Measurements from ENCODE around the gene DOC2B. TPM values are rescaled to one million over a fixed set of nuclear protein-coding genes. Genes with fewer than 3 reads are reported as not detected.
"Not testable (repeated sequence)": the region's sequence is repeated elsewhere in the genome, so short reads cannot be mapped to it uniquely, and the experiment has no call there.

Gene DOC2B
- polyA plus RNA-seq, 4 donors: 61.7 to 79.6 (median 73.0) TPM

- no peak for DNase-seq (ENCODE audit: low read depth in 4 of 4, low spot score in 3 of 4)
Measured at GRCh38 chr17:193426-193810, 12.0 kb upstream of the DOC2B start.

DNA sequence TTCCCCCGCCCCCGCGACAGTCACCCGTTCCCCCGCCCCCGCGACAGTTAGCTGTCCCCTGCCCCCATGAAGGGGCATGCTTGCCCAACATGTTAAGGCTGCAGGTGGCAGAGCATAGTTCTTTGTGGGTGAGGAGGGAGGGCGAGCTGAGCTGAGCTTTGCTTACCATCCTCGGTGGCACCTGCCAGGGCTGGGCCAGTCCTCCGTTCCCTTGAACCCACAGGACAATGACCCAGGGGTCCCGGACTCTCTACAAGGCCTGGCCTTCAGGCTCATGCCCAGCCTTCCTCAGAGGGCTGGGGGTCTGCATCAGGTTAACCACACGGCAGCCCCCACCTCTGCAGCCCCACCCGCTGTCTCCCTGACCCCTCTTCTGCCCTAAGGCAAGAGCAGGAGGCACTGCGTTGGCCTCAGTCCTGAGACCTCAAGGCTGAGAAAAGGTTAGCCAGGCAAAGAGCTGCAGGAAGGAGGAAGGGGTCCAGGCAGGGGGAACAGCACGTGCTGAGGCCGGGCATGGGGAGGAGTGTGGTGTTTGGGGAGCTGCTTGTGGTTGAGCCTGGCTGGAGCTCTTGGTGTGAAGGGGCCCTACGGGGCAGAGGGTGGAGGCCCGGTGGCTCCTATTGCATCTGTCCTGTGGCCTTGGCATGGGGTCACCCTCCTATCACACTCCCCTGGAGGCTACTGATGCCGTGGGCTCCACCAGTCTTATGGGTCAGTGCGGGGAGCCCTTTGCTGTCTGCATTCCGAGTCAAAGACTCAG, 11.4 kb upstream of the DOC2B start:
- no peak for DNase-seq (ENCODE audit: low read depth in 4 of 4, low spot score in 3 of 4)

GRCh38 chr17:189444-189843, 8.0 kb upstream of the DOC2B start:
- DNase-seq (ENCODE audit: low read depth in 4 of 4, low spot score in 3 of 4): no peak

DNA sequence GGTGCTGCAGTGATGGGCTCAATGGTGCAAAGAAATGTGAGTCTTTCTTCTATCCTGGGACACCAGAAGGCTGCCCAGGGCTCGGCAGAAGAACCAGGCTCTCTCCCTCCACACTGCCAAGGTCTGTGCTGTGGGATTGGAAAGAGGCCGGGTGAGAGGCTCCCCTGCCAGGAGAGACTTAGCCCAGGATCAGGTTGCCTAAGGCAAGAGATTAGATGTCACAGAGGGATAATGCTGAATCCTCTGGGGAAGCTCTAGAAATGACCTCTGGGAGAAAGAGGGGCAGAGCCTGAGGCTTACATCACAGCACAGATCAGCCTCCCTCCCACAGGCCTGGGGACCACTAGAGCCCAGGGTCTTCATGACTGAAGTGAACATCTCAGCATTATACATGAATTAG, 5.7 kb upstream of the DOC2B start:
- no peak for DNase-seq (ENCODE audit: low read depth in 4 of 4, low spot score in 3 of 4)

- DNase-seq (ENCODE audit: low read depth in 4 of 4, low spot score in 3 of 4): no peak
Measured at GRCh38 chr17:185445-186138, 4.1 kb upstream of the DOC2B start.

GRCh38 chr17:183021-183420, 1.6 kb upstream of the DOC2B start:
- no peak for DNase-seq (ENCODE audit: low read depth in 4 of 4, low spot score in 3 of 4)

- no peak for DNase-seq (ENCODE audit: low read depth in 4 of 4, low spot score in 3 of 4)
Measured at GRCh38 chr17:182050-182751, 751 bp upstream of the DOC2B start.

- no peak for DNase-seq (ENCODE audit: low read depth in 4 of 4, low spot score in 3 of 4)
Measured at GRCh38 chr17:180381-181244, 837 bp downstream of the DOC2B start.

DNA sequence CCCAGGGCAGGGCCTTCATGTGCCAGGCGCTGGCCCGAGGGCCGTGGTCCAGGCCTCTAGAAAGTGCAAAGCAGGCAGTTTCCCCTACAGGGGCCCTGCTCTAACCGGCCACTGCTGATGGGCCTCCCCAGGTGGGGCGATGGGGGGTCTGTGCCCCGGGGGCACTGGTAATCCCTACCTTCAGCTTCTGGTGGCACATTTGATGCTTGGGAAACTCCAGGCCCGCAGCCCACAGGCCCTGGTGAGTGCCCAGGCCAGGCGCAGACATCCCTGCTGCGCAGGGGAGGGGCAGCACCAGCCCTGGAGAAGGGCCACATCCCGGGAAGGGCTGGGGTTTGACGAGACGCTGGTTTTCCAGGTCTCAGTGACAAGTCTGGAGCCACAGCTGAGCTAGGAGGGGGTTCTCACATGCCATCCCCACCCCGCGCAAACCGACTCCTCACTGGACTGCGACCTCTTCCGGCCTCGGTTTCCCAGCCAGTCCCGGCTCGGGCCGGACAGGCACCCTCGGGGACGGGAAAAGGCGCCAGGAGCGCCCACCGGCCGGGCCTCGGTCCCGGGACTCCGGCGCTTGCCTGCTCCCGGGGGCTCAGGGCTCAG, 1.6 kb downstream of the DOC2B start:
- no peak for DNase-seq (ENCODE audit: low read depth in 4 of 4, low spot score in 3 of 4)

- DNase-seq (ENCODE audit: low read depth in 4 of 4, low spot score in 3 of 4): no peak
Measured at GRCh38 chr17:179066-179432, 2.4 kb downstream of the DOC2B start.

DNA sequence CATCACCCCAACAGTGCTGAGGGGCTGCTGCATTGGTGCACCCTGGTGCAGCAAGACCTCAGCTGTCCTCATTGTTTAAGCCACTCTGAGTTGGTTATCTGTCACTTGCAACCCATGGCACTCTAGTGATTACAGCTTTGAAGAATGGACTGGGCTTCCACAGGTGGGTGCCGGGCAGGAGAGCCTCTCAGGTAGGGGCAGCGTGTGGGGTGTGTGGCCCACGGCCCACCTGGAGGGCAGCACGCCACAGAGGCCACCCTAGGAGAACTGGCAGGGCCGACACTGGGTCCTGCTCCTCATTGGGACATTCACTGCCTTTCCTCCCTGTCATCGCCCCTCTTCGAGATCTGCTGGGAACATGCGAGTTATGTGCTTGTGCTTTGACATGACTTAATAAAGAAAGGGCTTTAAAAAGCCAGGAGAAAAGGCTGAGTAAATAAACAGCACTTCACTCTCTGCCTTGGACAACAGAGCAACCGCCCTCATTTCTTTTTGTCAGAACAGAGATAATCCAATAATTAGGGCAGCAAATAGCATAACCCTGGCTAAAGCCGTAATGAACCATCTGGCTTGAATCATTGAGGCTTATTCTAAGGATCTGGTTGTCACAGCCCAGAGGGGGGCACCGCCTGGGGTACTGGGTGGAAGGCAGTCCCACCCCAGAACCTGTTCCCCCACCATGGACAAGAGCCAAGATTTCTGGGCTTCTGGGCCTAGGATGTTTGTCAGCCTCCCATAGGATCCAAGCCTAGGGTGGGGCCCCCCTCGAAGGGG, 3.0 kb downstream of the DOC2B start:
- no peak for DNase-seq (ENCODE audit: low read depth in 4 of 4, low spot score in 3 of 4)

DNA sequence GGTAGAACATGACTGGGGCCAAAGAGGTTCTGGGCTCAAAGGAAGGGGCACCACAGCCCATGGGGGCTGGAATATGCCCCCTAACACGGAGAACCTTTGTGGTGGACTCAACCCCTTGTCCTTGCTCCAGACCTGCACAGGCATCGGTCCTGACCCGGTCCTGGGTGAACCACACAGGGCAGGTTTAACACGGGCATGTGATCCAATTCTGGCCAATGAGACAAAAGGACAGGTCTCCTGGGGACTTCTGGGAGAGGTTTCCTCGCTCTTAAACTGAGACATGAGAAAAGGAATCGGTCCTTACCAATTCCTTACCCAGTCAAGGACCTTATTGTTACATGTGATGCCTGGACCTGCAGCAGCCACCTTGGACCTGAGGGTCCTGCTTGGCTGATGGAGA, 3.7 kb downstream of the DOC2B start:
- no peak for DNase-seq (ENCODE audit: low read depth in 4 of 4, low spot score in 3 of 4)

- DNase-seq (ENCODE audit: low read depth in 4 of 4, low spot score in 3 of 4): no peak
Measured at GRCh38 chr17:177155-177554, 4.3 kb downstream of the DOC2B start.

DNA sequence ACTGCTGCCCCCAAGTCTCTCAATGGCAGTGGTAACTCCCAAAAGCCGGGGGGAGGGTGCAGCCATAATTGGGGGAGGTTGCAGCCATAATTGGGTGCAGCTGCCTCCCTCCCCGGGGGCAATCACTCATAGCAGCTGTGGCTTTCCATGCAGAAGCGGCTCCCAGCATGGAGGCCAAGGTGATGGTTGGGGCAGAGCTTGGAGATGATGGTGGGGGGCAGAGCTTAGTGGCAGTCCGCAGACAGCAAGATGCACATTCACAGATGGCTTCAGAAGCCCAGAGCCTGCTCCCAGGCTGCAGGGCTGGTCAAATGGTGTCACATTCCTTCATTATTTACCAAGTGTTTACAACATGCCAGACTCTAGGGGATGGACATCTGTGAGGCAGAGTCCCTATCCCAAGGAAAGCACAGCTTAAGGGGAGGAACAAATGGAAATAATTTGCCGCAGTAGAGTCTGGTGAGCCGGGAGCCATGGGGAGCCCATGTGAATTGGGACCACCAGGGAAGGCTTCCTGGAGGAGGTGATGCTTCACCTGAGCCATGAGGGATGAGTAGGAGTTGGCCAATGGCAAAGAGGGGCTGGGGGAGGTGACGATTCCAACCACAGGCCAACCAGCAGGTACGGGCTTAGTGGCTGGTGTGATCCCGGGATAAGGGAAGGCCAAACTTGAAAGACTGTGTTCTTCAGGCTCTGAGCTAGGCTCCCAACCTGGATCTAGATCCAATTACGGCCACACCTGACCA, 8.1 kb downstream of the DOC2B start:
- DNase-seq (ENCODE audit: low read depth in 4 of 4, low spot score in 3 of 4): no peak

GRCh38 chr17:172401-172800, 9.0 kb downstream of the DOC2B start:
- no peak for DNase-seq (ENCODE audit: low read depth in 4 of 4, low spot score in 3 of 4)

- no peak for DNase-seq (ENCODE audit: low read depth in 4 of 4, low spot score in 3 of 4)
Measured at GRCh38 chr17:171871-172270, 9.6 kb downstream of the DOC2B start.

- no peak for DNase-seq (ENCODE audit: low read depth in 4 of 4, low spot score in 3 of 4)
Measured at GRCh38 chr17:170130-170670, 11.2 kb downstream of the DOC2B start.

DNA sequence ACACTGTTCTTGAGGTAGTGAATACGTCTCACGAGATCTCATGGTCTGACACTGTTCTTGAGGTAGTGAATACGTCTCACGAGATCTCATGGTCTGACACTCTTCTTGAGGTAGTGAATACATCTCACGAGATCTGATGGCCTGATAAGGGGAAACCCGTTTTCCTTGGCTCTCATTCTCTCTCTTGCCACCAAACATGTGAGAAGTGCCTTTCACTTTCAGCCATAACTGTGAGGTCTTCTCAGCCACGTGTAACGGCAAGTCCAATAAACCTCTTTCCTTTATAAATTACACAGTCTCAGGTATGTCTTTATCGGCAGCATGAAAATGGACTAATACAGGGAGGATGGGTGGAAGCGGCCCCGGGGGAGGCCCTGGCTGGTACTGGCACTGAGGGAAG, 12.8 kb downstream of the DOC2B start:
- not testable (repeated sequence) for DNase-seq (ENCODE audit: low read depth in 4 of 4, low spot score in 3 of 4)

DNA sequence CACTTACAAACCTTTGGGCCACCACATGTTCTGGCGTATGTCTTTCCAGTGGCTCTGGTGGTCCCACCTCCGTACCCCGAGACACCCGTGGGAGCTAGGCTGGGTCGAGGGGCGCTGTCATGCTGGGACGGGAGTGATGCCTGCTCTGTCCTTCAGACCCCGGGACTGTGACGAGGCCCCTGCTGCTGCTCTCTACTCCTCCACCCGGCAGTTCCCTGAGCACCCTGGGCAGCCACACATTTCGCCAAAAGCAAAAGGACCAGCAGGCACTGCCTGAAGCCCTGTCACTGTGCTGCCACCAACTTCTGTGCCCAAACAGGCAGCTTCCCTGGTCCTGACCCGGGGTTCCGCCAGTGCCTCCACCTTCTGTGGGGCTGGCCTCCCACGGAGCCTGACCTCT, 15.5 kb downstream of the DOC2B start:
- no peak for DNase-seq (ENCODE audit: low read depth in 4 of 4, low spot score in 3 of 4)
